ENCODE measurements around the gene CCBE1. TPM values are rescaled to one million over a fixed set of nuclear protein-coding genes. Genes with fewer than 3 reads are reported as not detected.

CCBE1 gene
- total RNA-seq, 1 donor from 2014 or later: 4.1 TPM

GRCh38 chr18:59660786-59661743 is 36.2 kb downstream of the CCBE1 start:
- Histone ChIP-seq H4K20me1 (ENCODE audit: insufficient read depth, low read length) (no peaks in the 10 kb centered on the region), H3K4me2 (ENCODE audit: low read length) (no peak overlapping the region), H3K9me3 (ENCODE audit: insufficient read depth, low read depth, low read length) (no peaks in the 10 kb centered on the region), H2AFZ (ENCODE audit: low read depth, low read length) (no peak overlapping the region), H3K27me3 (ENCODE audit: insufficient read depth, low read length) (no peaks in the 10 kb centered on the region), H3K27ac (ENCODE audit: low read depth, low read length) (no peak overlapping the region), H3K9ac (ENCODE audit: low read length) (no peak overlapping the region), H3K4me1 (ENCODE audit: insufficient read depth, low read length) (no peaks in the 10 kb centered on the region), H3K36me3 (ENCODE audit: insufficient read depth, low read length) (no peaks in the 10 kb centered on the region), H3K4me3 (ENCODE audit: insufficient read depth, low read depth, low read length) (no peak overlapping the region), H3K79me2 (ENCODE audit: insufficient read depth, low read length) (no peaks in the 10 kb centered on the region)
- DNase-seq (ENCODE audit: low read depth): peak; percentile 40
- peaks cover 3% of the 10 kb centered on the region for H3K4me1 Mint-ChIP-seq (ENCODE audit: low read depth, unreplicated experiment)
- H3K9me3 Mint-ChIP-seq (ENCODE audit: unreplicated experiment): no peaks in the 10 kb centered on the region
- no peak overlapping the region for H3K27ac Mint-ChIP-seq (ENCODE audit: unreplicated experiment)
- H3K27me3 Mint-ChIP-seq (ENCODE audit: low read depth, unreplicated experiment): peaks cover 10% of the 10 kb centered on the region
- no peak for TF ChIP-seq EZH2 (IDR thresholded peaks at IDR 0.05; ENCODE audit: insufficient read depth, low read length)
- TF ChIP-seq CTCF (IDR thresholded peaks at IDR 0.05; ENCODE audit: insufficient read depth, low read depth, low read length): no peak
- no peak overlapping the region for H3K4me3 Mint-ChIP-seq (ENCODE audit: unreplicated experiment)
- FAIRE-seq: no peak
- H3K36me3 Mint-ChIP-seq (ENCODE audit: low read depth, unreplicated experiment): no peaks in the 10 kb centered on the region

GRCh38 chr18:59660366-59660765 is 36.9 kb downstream of the CCBE1 start:
- H3K36me3 Mint-ChIP-seq (ENCODE audit: low read depth, unreplicated experiment): no peaks in the 10 kb centered on the region
- Histone ChIP-seq H3K79me2 (ENCODE audit: insufficient read depth, low read length) (no peaks in the 10 kb centered on the region), H3K4me3 (ENCODE audit: insufficient read depth, low read depth, low read length) (no peak overlapping the region), H3K9ac (ENCODE audit: low read length) (no peak overlapping the region), H4K20me1 (ENCODE audit: insufficient read depth, low read length) (no peaks in the 10 kb centered on the region), H3K36me3 (ENCODE audit: insufficient read depth, low read length) (no peaks in the 10 kb centered on the region), H3K27ac (ENCODE audit: low read depth, low read length) (no peak overlapping the region), H3K4me2 (ENCODE audit: low read length) (peak overlapping the region; percentile 84), H3K4me1 (ENCODE audit: insufficient read depth, low read length) (no peaks in the 10 kb centered on the region), H2AFZ (ENCODE audit: low read depth, low read length) (no peak overlapping the region), H3K9me3 (ENCODE audit: insufficient read depth, low read depth, low read length) (no peaks in the 10 kb centered on the region), H3K27me3 (ENCODE audit: insufficient read depth, low read length) (no peaks in the 10 kb centered on the region)
- H3K4me3 Mint-ChIP-seq (ENCODE audit: unreplicated experiment): no peak overlapping the region
- H3K27ac Mint-ChIP-seq (ENCODE audit: unreplicated experiment): no peak overlapping the region
- no peak for FAIRE-seq
- no peak for TF ChIP-seq CTCF (IDR thresholded peaks at IDR 0.05; ENCODE audit: insufficient read depth, low read depth, low read length)
- no peak for TF ChIP-seq EZH2 (IDR thresholded peaks at IDR 0.05; ENCODE audit: insufficient read depth, low read length)
- H3K27me3 Mint-ChIP-seq (ENCODE audit: low read depth, unreplicated experiment): peaks cover 7% of the 10 kb centered on the region
- peaks cover 3% of the 10 kb centered on the region for H3K4me1 Mint-ChIP-seq (ENCODE audit: low read depth, unreplicated experiment)
- DNase-seq (ENCODE audit: low read depth): no peak
- no peaks in the 10 kb centered on the region for H3K9me3 Mint-ChIP-seq (ENCODE audit: unreplicated experiment)
